ENCODE measurements around the gene SFSWAP. TPM values are rescaled to one million over a fixed set of nuclear protein-coding genes. Genes with fewer than 3 reads are reported as not detected.
A peak's percentile ranks its signal among the peaks of the same experiment; 100 is the strongest.

The SFSWAP gene
- polyA plus RNA-seq, 1 donor from 2014 or later, result 56.6 TPM

DNA sequence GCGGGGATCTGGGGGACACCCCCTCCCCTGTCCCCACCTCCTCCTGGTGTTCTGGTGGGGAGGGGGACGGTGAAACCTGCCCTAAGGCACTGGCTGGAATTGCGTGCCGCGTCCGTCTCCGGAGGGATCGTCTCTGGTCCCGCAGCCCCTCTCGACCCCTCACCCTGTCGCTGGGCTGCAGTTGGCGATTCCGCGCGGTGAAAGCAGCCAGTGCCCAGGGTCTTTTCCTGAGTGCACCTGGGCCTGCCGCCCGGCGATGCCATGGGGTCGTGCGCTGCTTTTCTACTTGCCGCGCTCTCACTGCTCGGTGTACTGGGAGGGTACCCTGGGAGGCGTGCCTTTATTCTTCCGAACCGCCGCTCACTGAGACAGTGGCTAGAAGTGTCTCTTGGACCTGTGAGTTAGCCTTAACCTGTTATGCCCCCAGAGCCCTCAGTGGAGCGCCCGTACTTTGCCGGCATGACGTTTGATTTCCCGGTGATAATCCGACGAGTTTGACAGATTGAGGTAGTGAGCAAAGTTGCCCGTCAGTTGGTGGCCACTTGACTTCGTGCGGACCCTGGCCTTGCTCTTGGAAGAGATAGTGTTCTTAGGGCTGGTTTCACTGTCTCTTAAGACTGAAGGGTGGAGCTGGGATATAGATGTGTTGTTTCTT is 788 bp downstream of the SFSWAP start:
- Histone ChIP-seq H3K27me3 (ENCODE audit: insufficient read depth, low read depth, low read length) (no peaks in the 10 kb centered on the region), H3K27ac (ENCODE audit: low read length) (peak overlapping the region; percentile 85), H3K9me3 (ENCODE audit: low read length) (no peaks in the 10 kb centered on the region), H3K4me2 (ENCODE audit: low read length) (peak overlapping the region; percentile 68), H3K36me3 (ENCODE audit: insufficient read depth, low read length) (peaks cover 4% of the 10 kb centered on the region), H3K4me3 (ENCODE audit: low read length) (peak overlapping the region; percentile 91), H3K9me2 (ENCODE audit: insufficient read depth, low read length) (no peaks in the 10 kb centered on the region), H3F3A (ENCODE audit: insufficient read depth, low read length, poor library complexity, severe bottlenecking) (no peaks in the 10 kb centered on the region), H3K9ac (ENCODE audit: low read length) (peak overlapping the region; percentile 91), H3K79me2 (replicated peaks; ENCODE audit: insufficient read depth, low read length) (peaks cover 28% of the 10 kb centered on the region), H2AFZ (ENCODE audit: low read depth, low read length) (peak overlapping the region; percentile 100), H4K20me1 (ENCODE audit: insufficient read depth) (no peaks in the 10 kb centered on the region)
- TF ChIP-seq MXI1 (conservative IDR thresholded peaks at IDR 0.05; ENCODE audit: poor library complexity, severe bottlenecking) (no peak), RAD21 (conservative IDR thresholded peaks at IDR 0.05) (peak; percentile 38), EP300 (conservative IDR thresholded peaks at IDR 0.05; ENCODE audit: poor library complexity, severe bottlenecking) (no peak), EZH2 (IDR thresholded peaks at IDR 0.05; ENCODE audit: borderline replicate concordance, insufficient read depth, low read length, poor library complexity, severe bottlenecking) (no peak), SMC3 (conservative IDR thresholded peaks at IDR 0.05; ENCODE audit: poor library complexity) (peak; percentile 48), TAF1 (IDR thresholded peaks at IDR 0.05; ENCODE audit: low read depth) (no peak), POLR2AphosphoS5 (IDR thresholded peaks at IDR 0.05) (no peak)
- TF ChIP-seq, protein P1, sequence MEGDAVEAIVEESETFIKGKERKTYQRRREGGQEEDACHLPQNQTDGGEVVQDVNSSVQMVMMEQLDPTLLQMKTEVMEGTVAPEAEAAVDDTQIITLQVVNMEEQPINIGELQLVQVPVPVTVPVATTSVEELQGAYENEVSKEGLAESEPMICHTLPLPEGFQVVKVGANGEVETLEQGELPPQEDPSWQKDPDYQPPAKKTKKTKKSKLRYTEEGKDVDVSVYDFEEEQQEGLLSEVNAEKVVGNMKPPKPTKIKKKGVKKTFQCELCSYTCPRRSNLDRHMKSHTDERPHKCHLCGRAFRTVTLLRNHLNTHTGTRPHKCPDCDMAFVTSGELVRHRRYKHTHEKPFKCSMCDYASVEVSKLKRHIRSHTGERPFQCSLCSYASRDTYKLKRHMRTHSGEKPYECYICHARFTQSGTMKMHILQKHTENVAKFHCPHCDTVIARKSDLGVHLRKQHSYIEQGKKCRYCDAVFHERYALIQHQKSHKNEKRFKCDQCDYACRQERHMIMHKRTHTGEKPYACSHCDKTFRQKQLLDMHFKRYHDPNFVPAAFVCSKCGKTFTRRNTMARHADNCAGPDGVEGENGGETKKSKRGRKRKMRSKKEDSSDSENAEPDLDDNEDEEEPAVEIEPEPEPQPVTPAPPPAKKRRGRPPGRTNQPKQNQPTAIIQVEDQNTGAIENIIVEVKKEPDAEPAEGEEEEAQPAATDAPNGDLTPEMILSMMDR (IDR thresholded peaks at IDR 0.05; ENCODE audit: poor library complexity, severe bottlenecking), result no peak
- TF ChIP-seq, protein P2, sequence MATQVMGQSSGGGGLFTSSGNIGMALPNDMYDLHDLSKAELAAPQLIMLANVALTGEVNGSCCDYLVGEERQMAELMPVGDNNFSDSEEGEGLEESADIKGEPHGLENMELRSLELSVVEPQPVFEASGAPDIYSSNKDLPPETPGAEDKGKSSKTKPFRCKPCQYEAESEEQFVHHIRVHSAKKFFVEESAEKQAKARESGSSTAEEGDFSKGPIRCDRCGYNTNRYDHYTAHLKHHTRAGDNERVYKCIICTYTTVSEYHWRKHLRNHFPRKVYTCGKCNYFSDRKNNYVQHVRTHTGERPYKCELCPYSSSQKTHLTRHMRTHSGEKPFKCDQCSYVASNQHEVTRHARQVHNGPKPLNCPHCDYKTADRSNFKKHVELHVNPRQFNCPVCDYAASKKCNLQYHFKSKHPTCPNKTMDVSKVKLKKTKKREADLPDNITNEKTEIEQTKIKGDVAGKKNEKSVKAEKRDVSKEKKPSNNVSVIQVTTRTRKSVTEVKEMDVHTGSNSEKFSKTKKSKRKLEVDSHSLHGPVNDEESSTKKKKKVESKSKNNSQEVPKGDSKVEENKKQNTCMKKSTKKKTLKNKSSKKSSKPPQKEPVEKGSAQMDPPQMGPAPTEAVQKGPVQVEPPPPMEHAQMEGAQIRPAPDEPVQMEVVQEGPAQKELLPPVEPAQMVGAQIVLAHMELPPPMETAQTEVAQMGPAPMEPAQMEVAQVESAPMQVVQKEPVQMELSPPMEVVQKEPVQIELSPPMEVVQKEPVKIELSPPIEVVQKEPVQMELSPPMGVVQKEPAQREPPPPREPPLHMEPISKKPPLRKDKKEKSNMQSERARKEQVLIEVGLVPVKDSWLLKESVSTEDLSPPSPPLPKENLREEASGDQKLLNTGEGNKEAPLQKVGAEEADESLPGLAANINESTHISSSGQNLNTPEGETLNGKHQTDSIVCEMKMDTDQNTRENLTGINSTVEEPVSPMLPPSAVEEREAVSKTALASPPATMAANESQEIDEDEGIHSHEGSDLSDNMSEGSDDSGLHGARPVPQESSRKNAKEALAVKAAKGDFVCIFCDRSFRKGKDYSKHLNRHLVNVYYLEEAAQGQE (IDR thresholded peaks at IDR 0.05; ENCODE audit: borderline replicate concordance), result no peak

DNA sequence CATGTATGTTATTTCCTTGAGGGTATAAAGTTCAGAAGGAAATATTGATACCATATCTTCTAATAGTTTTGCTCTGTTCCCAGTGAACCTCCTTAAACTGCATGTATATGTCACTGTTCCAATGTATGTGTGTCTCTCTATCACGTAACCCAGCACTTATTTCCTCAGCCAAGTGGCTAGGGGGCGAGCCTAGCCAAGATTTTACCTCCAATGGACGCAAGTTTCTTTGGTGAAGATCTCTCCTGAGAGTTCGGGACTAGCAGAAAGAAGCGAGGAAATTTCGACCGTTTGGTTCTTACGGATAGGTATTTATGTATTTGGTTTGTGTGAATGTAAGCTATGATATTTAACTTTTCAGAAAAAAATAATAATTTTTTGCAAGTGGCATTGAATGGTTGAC is 2.5 kb downstream of the SFSWAP start:
- no peaks in the 10 kb centered on the region for H4K20me1 ChIP-seq (ENCODE audit: insufficient read depth)
- H3K4me3 ChIP-seq (ENCODE audit: low read length), result peak overlapping the region; percentile 91
- peak overlapping the region; percentile 68 for H3K4me2 ChIP-seq (ENCODE audit: low read length)
- no peaks in the 10 kb centered on the region for H3K9me3 ChIP-seq (ENCODE audit: low read length)
- H2AFZ ChIP-seq (ENCODE audit: low read depth, low read length), result no peak overlapping the region
- H3K79me2 ChIP-seq (replicated peaks; ENCODE audit: insufficient read depth, low read length), result peaks cover 28% of the 10 kb centered on the region
- TF ChIP-seq MXI1 (conservative IDR thresholded peaks at IDR 0.05; ENCODE audit: poor library complexity, severe bottlenecking) (no peak), EZH2 (IDR thresholded peaks at IDR 0.05; ENCODE audit: borderline replicate concordance, insufficient read depth, low read length, poor library complexity, severe bottlenecking) (no peak), EP300 (conservative IDR thresholded peaks at IDR 0.05; ENCODE audit: poor library complexity, severe bottlenecking) (no peak), TAF1 (IDR thresholded peaks at IDR 0.05; ENCODE audit: low read depth) (no peak), POLR2AphosphoS5 (IDR thresholded peaks at IDR 0.05) (no peak), SMC3 (conservative IDR thresholded peaks at IDR 0.05; ENCODE audit: poor library complexity) (no peak)
- TF ChIP-seq, protein P1 (IDR thresholded peaks at IDR 0.05; ENCODE audit: poor library complexity, severe bottlenecking), result no peak
- TF ChIP-seq, protein P2 (IDR thresholded peaks at IDR 0.05; ENCODE audit: borderline replicate concordance), result no peak
- H3F3A ChIP-seq (ENCODE audit: insufficient read depth, low read length, poor library complexity, severe bottlenecking), result no peaks in the 10 kb centered on the region
- H3K27ac ChIP-seq (ENCODE audit: low read length), result no peak overlapping the region
- no peaks in the 10 kb centered on the region for H3K27me3 ChIP-seq (ENCODE audit: insufficient read depth, low read depth, low read length)
- no peak overlapping the region for H3K9ac ChIP-seq (ENCODE audit: low read length)
- H3K9me2 ChIP-seq (ENCODE audit: insufficient read depth, low read length), result no peaks in the 10 kb centered on the region
- H3K36me3 ChIP-seq (ENCODE audit: insufficient read depth, low read length), result peaks cover 9% of the 10 kb centered on the region

Data from neural cell (in vitro differentiated cells).